Measurements from ENCODE around the gene MYBBP1A. TPM values are rescaled to one million over a fixed set of nuclear protein-coding genes. Genes with fewer than 3 reads are reported as not detected.
A peak's percentile ranks its signal among the peaks of the same experiment; 100 is the strongest.

The MYBBP1A gene
- total RNA-seq, 1 experiment from 2014 or later = 155 TPM

- Histone ChIP-seq H4K20me1 (ENCODE audit: low read length) (no peaks in the 10 kb centered on the region), H3K9me2 (replicated peaks; ENCODE audit: low read length) (no peaks in the 10 kb centered on the region), H3K27ac (ENCODE audit: low read length) (no peak overlapping the region), H3K4me1 (ENCODE audit: insufficient read depth, low read length) (no peaks in the 10 kb centered on the region), H3K36me3 (ENCODE audit: low read depth, low read length) (no peaks in the 10 kb centered on the region), H3K27me3 (ENCODE audit: low read length) (no peaks in the 10 kb centered on the region), H3F3A (ENCODE audit: low read length, unreplicated experiment) (no peaks in the 10 kb centered on the region), H3K79me2 (ENCODE audit: low read length) (no peaks in the 10 kb centered on the region), H3K4me3 (ENCODE audit: low read length) (no peak overlapping the region), H3K9ac (ENCODE audit: low read length) (no peak overlapping the region), H2AFZ (ENCODE audit: low read length) (no peak overlapping the region), H3K4me2 (ENCODE audit: low read length) (no peak overlapping the region), H3K9me3 (ENCODE audit: low read length) (no peaks in the 10 kb centered on the region)
- intact Hi-C loops (cut with micrococcal nuclease) = no loop called here
- no TSS peak for BruUV-seq (replicated peaks)
- ATAC-seq = no peak
- POLR2A ChIA-PET (ENCODE audit: unreplicated experiment) = no interaction called here
- TF ChIP-seq EZH2phosphoT487 (IDR thresholded peaks at IDR 0.05; ENCODE audit: borderline replicate concordance, low read length) (no peak), EZH2 (IDR thresholded peaks at IDR 0.05; ENCODE audit: low read length, unreplicated experiment) (no peak), CTCF (conservative IDR thresholded peaks at IDR 0.05; ENCODE audit: low read depth, low read length) (no peak)
- CTCF ChIA-PET = no interaction called here
- DNase-seq = no peak
These were observed 45.4 kb upstream of the MYBBP1A start for GRCh38 chr17:4600563-4600962.

- Histone ChIP-seq H3K4me2 (ENCODE audit: low read length) (no peak overlapping the region), H3K9me2 (replicated peaks; ENCODE audit: low read length) (no peaks in the 10 kb centered on the region), H3K36me3 (ENCODE audit: low read depth, low read length) (no peaks in the 10 kb centered on the region), H3K27ac (ENCODE audit: low read length) (no peak overlapping the region), H3K79me2 (ENCODE audit: low read length) (no peaks in the 10 kb centered on the region), H4K20me1 (ENCODE audit: low read length) (no peaks in the 10 kb centered on the region), H3K4me1 (ENCODE audit: insufficient read depth, low read length) (no peaks in the 10 kb centered on the region), H2AFZ (ENCODE audit: low read length) (no peak overlapping the region), H3K4me3 (ENCODE audit: low read length) (no peak overlapping the region), H3F3A (ENCODE audit: low read length, unreplicated experiment) (no peaks in the 10 kb centered on the region), H3K27me3 (ENCODE audit: low read length) (no peaks in the 10 kb centered on the region), H3K9me3 (ENCODE audit: low read length) (no peaks in the 10 kb centered on the region), H3K9ac (ENCODE audit: low read length) (no peak overlapping the region)
- intact Hi-C loops (cut with micrococcal nuclease) = no loop called here
- DNase-seq = peak; percentile 19
- no peak for TF ChIP-seq EZH2 (IDR thresholded peaks at IDR 0.05; ENCODE audit: low read length, unreplicated experiment)
- TF ChIP-seq CTCF (conservative IDR thresholded peaks at IDR 0.05; ENCODE audit: low read depth, low read length) = no peak
- TF ChIP-seq EZH2phosphoT487 (IDR thresholded peaks at IDR 0.05; ENCODE audit: borderline replicate concordance, low read length) = no peak
- POLR2A ChIA-PET (ENCODE audit: unreplicated experiment) = no interaction called here
- CTCF ChIA-PET = no interaction called here
- ATAC-seq = peak; percentile 24; the same call in 1 of the 2 replicates
- BruUV-seq (replicated peaks) = no TSS peak
These were observed 44.5 kb upstream of the MYBBP1A start for GRCh38 chr17:4599505-4600281.

- intact Hi-C loops (cut with micrococcal nuclease) = no loop called here
- H3K4me2 ChIP-seq (ENCODE audit: low read length) = no peak overlapping the region
- H3K4me3 ChIP-seq (ENCODE audit: low read length) = no peak overlapping the region
These were observed 43.8 kb upstream of the MYBBP1A start for GRCh38 chr17:4598776-4599504.

More at GRCh38 chr17:4598776-4599504, 43.8 kb upstream of the MYBBP1A start:
- H3K4me1 ChIP-seq (ENCODE audit: insufficient read depth, low read length) = no peaks in the 10 kb centered on the region
- no peaks in the 10 kb centered on the region for H3K79me2 ChIP-seq (ENCODE audit: low read length)
- H3K27ac ChIP-seq (ENCODE audit: low read length) = no peak overlapping the region
- ChIA-PET POLR2A (ENCODE audit: unreplicated experiment) (no interaction called here), CTCF (no interaction called here)
- no peaks in the 10 kb centered on the region for H3F3A ChIP-seq (ENCODE audit: low read length, unreplicated experiment)
- BruUV-seq (replicated peaks) = no TSS peak
- no peaks in the 10 kb centered on the region for H4K20me1 ChIP-seq (ENCODE audit: low read length)
- H2AFZ ChIP-seq (ENCODE audit: low read length) = no peak overlapping the region
- H3K27me3 ChIP-seq (ENCODE audit: low read length) = no peaks in the 10 kb centered on the region
- DNase-seq = no peak
- no peaks in the 10 kb centered on the region for H3K9me2 ChIP-seq (replicated peaks; ENCODE audit: low read length)
- TF ChIP-seq EZH2phosphoT487 (IDR thresholded peaks at IDR 0.05; ENCODE audit: borderline replicate concordance, low read length) = no peak
- no peak for TF ChIP-seq EZH2 (IDR thresholded peaks at IDR 0.05; ENCODE audit: low read length, unreplicated experiment)
- no peak for TF ChIP-seq CTCF (conservative IDR thresholded peaks at IDR 0.05; ENCODE audit: low read depth, low read length)
- no peaks in the 10 kb centered on the region for H3K9me3 ChIP-seq (ENCODE audit: low read length)
- no peak for ATAC-seq
- H3K9ac ChIP-seq (ENCODE audit: low read length) = no peak overlapping the region
- H3K36me3 ChIP-seq (ENCODE audit: low read depth, low read length) = no peaks in the 10 kb centered on the region
